HEK293 (cell line): ENCODE results near the gene PLEKHA6.
A peak's percentile ranks its signal among the peaks of the same experiment; 100 is the strongest.

Experiments
- CTCF ChIA-PET: fragments of 350-600 bp; formaldehyde crosslinking; extraction: SDS; loops from one replicate; lab custom pipeline; 2021; ENCODE audit warnings: antibody characterized with exemption; lab: Yijun Ruan, JAX
- POLR2A ChIA-PET: fragments of 300-600 bp; formaldehyde crosslinking; extraction: SDS; loops from one replicate; lab custom pipeline; 2020; ENCODE audit warnings: antibody characterized with exemption, inconsistent platforms; lab: Yijun Ruan, JAX
- H3K27ac ChIP-seq: fragments of 200-500 bp; sonication (Bioruptor generic); 2 replicates; pipeline ENCODE4 v1.5.1; 2014; ENCODE audit warnings: low read depth, low read length, control low read depth, inconsistent platforms; ENCODE audit errors: extremely low read depth
- H3K36me3 ChIP-seq, 2 experiments: fragments of 200-500 bp in 1 of 2; sonication (Bioruptor generic) in 1 of 2; 1 replicate in 1 of 2; 2 replicates in 1 of 2; pipeline ENCODE4 v1.5.1; 2014 to 2017; ENCODE audit warnings: inconsistent platforms in 2 of 2, low read length in 2 of 2; ENCODE audit not compliant: control insufficient read depth in 2 of 2, insufficient read depth in 1 of 2
- H3K4me1 ChIP-seq: fragments of 200-500 bp; sonication (Bioruptor generic); 2 replicates; pipeline ENCODE4 v1.5.1; 2014; ENCODE audit warnings: mild to moderate bottlenecking, low read length, inconsistent platforms; ENCODE audit not compliant: control insufficient read depth, insufficient read depth
- H3K4me3 ChIP-seq: 2 replicates; pipeline ENCODE4 v1.5.1; 2011; ENCODE audit warnings: low read depth, mild to moderate bottlenecking, control low read depth, low read length, moderate library complexity
- H3K9me3 ChIP-seq: fragments of 200-500 bp; sonication (Bioruptor generic); 2 replicates; pipeline ENCODE4 v1.5.1; 2014; ENCODE audit warnings: low read depth, low read length, inconsistent platforms; ENCODE audit not compliant: control insufficient read depth, insufficient read depth
- GLI2 ChIP-seq: fragments of 450-650 bp; formaldehyde crosslinking; IDR thresholded peaks from 2 replicates; pipeline ENCODE4; 2017; ENCODE audit warnings: missing biosample characterization, missing genetic modification characterization, low read depth, borderline replicate concordance
- KLF16 ChIP-seq: fragments of 450-650 bp; formaldehyde crosslinking; IDR thresholded peaks from 2 replicates; pipeline ENCODE4 v1.5.1; 2017; ENCODE audit warnings: missing biosample characterization, missing genetic modification characterization
- KLF8 ChIP-seq: fragments of 450-650 bp; formaldehyde crosslinking; IDR thresholded peaks from 2 replicates; pipeline ENCODE4 v1.5.1; 2016; ENCODE audit warnings: missing biosample characterization, missing genetic modification characterization
- SCRT1 ChIP-seq: fragments of 450-650 bp; formaldehyde crosslinking; IDR thresholded peaks from 2 replicates; pipeline ENCODE4 v1.5.1; 2016; ENCODE audit warnings: missing biosample characterization, missing genetic modification characterization, borderline replicate concordance
- ZBTB20 ChIP-seq: fragments of 450-650 bp; formaldehyde crosslinking; IDR thresholded peaks from 2 replicates; pipeline ENCODE4 v1.5.1; 2016; ENCODE audit warnings: missing biosample characterization, missing genetic modification characterization
- ZNF112 ChIP-seq: fragments of 450-650 bp; formaldehyde crosslinking; IDR thresholded peaks from 2 replicates; pipeline ENCODE4 v1.5.0; 2017; ENCODE audit warnings: missing biosample characterization, missing genetic modification characterization
- ZNF114 ChIP-seq: fragments of 450-650 bp; formaldehyde crosslinking; IDR thresholded peaks from 2 replicates; pipeline ENCODE4 v1.5.0; 2017; ENCODE audit warnings: missing biosample characterization, missing genetic modification characterization
- ZNF2 ChIP-seq: fragments of 450-650 bp; formaldehyde crosslinking; IDR thresholded peaks from 2 replicates; pipeline ENCODE4 v1.5.1; 2016; ENCODE audit warnings: missing biosample characterization, missing genetic modification characterization
- ZNF239 ChIP-seq: fragments of 450-650 bp; formaldehyde crosslinking; IDR thresholded peaks from 2 replicates; pipeline ENCODE4 v1.5.1; 2016; ENCODE audit warnings: missing biosample characterization, missing genetic modification characterization
- ZNF324 ChIP-seq: fragments of 450-650 bp; formaldehyde crosslinking; IDR thresholded peaks from 2 replicates; pipeline ENCODE4 v1.5.1; 2016; ENCODE audit warnings: missing biosample characterization, missing genetic modification characterization
- ZNF433 ChIP-seq: fragments of 450-650 bp; formaldehyde crosslinking; IDR thresholded peaks from 2 replicates; pipeline ENCODE4 v1.5.1; 2016; ENCODE audit warnings: missing biosample characterization, missing genetic modification characterization, low read depth
- ZNF449 ChIP-seq: fragments of 450-650 bp; formaldehyde crosslinking; IDR thresholded peaks from 2 replicates; pipeline ENCODE4 v1.5.1; 2017; ENCODE audit warnings: missing biosample characterization, mild to moderate bottlenecking, missing genetic modification characterization, moderate library complexity
- ZNF544 ChIP-seq: fragments of 450-650 bp; formaldehyde crosslinking; IDR thresholded peaks from 2 replicates; pipeline ENCODE4 v1.5.0; 2017; ENCODE audit warnings: missing biosample characterization, missing genetic modification characterization
- ZNF623 ChIP-seq: fragments of 450-650 bp; formaldehyde crosslinking; IDR thresholded peaks from 2 replicates; pipeline ENCODE4 v1.5.1; 2016; ENCODE audit warnings: missing biosample characterization, missing genetic modification characterization
- ZNF629 ChIP-seq: fragments of 450-650 bp; formaldehyde crosslinking; IDR thresholded peaks from 2 replicates; pipeline ENCODE4 v1.5.1; 2017; ENCODE audit warnings: missing biosample characterization, missing genetic modification characterization
- ZSCAN30 ChIP-seq: fragments of 450-650 bp; IDR thresholded peaks from 2 replicates; pipeline ENCODE4 v1.5.1; 2018; ENCODE audit warnings: missing biosample characterization, mild to moderate bottlenecking, missing genetic modification characterization, moderate library complexity
- TF ChIP-seq, protein P1 (sequence below): fragments of 450-650 bp; formaldehyde crosslinking; IDR thresholded peaks from 2 replicates; pipeline ENCODE4 v1.5.1; 2016; ENCODE audit warnings: missing biosample characterization, missing genetic modification characterization

PLEKHA6 gene

GRCh38 chr1:204285436-204286305 lies 74.1 kb downstream of the PLEKHA6 start:
- H3K36me3 ChIP-seq = no peaks in the 10 kb centered on the region
- POLR2A ChIA-PET = no interaction called here
- 0 out of 2 replicates have a peak, but pooled peaks have one; percentile 80 for TF ChIP-seq SCRT1 (tag by site-specific recombination)
- no peak for TF ChIP-seq ZNF239 (tag by site-specific recombination)
- TF ChIP-seq ZNF2 (tag by site-specific recombination) = no peak
- no peak for TF ChIP-seq KLF16
- TF ChIP-seq ZNF114 (tag by site-specific recombination) = no peak
- no peak for TF ChIP-seq ZNF449 (tag by site-specific recombination)
- no peak for TF ChIP-seq ZNF629 (tag by site-specific recombination)
- TF ChIP-seq ZNF433 (tag by site-specific recombination) = no peak
- no peak overlapping the region for H3K4me3 ChIP-seq
- peaks cover 12% of the 10 kb centered on the region for H3K4me1 ChIP-seq
- H3K27ac ChIP-seq = no peak overlapping the region
- CTCF ChIA-PET = interaction anchor here (3.0 kb wide), 1 partner anchor 77 kb away, joined by 18 read pairs; no protein-coding TSS in a partner anchor
- no peaks in the 10 kb centered on the region for H3K9me3 ChIP-seq

GRCh38 chr1:204284929-204285328 lies 74.8 kb downstream of the PLEKHA6 start:
- ChIA-PET POLR2A (no interaction called here), CTCF (interaction anchor here (2.6 to 3.0 kb wide), 2 partner anchors 27 to 78 kb away, joined by 13 to 18 read pairs; no protein-coding TSS in a partner anchor)
- H3K36me3 ChIP-seq = no peaks in the 10 kb centered on the region
- H3K9me3 ChIP-seq = no peaks in the 10 kb centered on the region
- peaks cover 12% of the 10 kb centered on the region for H3K4me1 ChIP-seq
- no peak for TF ChIP-seq ZNF324 (tag by site-specific recombination)
- TF ChIP-seq ZSCAN30 = no peak
- no peak for TF ChIP-seq GLI2
- TF ChIP-seq ZNF623 (tag by site-specific recombination) = no peak
- TF ChIP-seq, protein P1, sequence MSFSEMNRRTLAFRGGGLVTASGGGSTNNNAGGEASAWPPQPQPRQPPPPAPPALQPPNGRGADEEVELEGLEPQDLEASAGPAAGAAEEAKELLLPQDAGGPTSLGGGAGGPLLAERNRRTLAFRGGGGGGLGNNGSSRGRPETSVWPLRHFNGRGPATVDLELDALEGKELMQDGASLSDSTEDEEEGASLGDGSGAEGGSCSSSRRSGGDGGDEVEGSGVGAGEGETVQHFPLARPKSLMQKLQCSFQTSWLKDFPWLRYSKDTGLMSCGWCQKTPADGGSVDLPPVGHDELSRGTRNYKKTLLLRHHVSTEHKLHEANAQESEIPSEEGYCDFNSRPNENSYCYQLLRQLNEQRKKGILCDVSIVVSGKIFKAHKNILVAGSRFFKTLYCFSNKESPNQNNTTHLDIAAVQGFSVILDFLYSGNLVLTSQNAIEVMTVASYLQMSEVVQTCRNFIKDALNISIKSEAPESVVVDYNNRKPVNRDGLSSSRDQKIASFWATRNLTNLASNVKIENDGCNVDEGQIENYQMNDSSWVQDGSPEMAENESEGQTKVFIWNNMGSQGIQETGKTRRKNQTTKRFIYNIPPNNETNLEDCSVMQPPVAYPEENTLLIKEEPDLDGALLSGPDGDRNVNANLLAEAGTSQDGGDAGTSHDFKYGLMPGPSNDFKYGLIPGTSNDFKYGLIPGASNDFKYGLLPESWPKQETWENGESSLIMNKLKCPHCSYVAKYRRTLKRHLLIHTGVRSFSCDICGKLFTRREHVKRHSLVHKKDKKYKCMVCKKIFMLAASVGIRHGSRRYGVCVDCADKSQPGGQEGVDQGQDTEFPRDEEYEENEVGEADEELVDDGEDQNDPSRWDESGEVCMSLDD = no peak
- no peak for TF ChIP-seq KLF8 (tag by site-specific recombination)
- TF ChIP-seq ZBTB20 (tag by site-specific recombination) = no peak
- TF ChIP-seq ZNF112 (tag by site-specific recombination) = no peak
- TF ChIP-seq ZNF544 (tag by site-specific recombination) = no peak
- H3K4me3 ChIP-seq = no peak overlapping the region
- no peak overlapping the region for H3K27ac ChIP-seq
